Right ventricle myocardium superior (tissue), 1 donor: ENCODE results near the gene PERCC1. TPM values are rescaled to one million over a fixed set of nuclear protein-coding genes. Genes with fewer than 3 reads are reported as not detected.

Experiments used
- ATAC-seq: fragments of 200-7000 bp; cut with Tn5 transposase; one replicate; pipeline ENCODE4 v1.9.1; 2020; ENCODE audit warnings: mild to moderate bottlenecking; ENCODE audit not compliant: poor library complexity
- DNase-seq: peaks from one replicate; pipeline ENCODE4 v3.0.0-alpha.2; 2020
- intact Hi-C: fragments of 100-400 bp; cut with DNase I; formaldehyde crosslinking; loops from one replicate; pipeline ENCODE4 v1.11.2; 2022
- total RNA-seq: library from RNA; stranded (reverse); fragmentation: NEBNext Ultra II Directional; extraction: Animal tissue kit (Norgen Biotek cat#: 25700); gene quantifications from one replicate; pipeline ENCODE4 v1.2.1, GENCODE V29; 2021
- donor health status: DM: no; HTN: yes; CAD: no; lungs with severe emphysema.

The PERCC1 gene
- total RNA-seq, 1 donor from 2014 or later = 0.32 TPM

DNA sequence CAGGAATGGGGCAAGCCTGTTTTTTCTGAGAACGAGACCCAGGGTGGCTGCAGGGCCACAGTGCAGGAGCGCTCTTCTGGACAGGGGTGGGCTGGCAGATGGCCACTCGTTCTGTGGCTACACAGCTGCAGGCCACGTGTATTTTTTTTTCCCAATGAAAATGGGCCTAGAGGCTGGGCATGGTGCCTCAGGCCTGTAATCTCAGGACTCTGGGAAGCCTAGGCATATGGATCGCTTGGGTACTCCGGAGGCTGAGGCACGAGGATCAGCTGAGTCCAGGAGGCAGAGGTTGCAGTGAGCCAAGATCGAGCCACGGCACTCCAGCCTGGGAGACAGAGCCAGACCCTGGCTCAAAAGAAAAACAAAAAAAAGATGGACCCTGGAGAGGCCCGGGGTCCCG, 23.1 kb upstream of the PERCC1 start:
- intact Hi-C loops = no loop called here
- DNase-seq (no peak), ATAC-seq (peak; percentile 33)

DNA sequence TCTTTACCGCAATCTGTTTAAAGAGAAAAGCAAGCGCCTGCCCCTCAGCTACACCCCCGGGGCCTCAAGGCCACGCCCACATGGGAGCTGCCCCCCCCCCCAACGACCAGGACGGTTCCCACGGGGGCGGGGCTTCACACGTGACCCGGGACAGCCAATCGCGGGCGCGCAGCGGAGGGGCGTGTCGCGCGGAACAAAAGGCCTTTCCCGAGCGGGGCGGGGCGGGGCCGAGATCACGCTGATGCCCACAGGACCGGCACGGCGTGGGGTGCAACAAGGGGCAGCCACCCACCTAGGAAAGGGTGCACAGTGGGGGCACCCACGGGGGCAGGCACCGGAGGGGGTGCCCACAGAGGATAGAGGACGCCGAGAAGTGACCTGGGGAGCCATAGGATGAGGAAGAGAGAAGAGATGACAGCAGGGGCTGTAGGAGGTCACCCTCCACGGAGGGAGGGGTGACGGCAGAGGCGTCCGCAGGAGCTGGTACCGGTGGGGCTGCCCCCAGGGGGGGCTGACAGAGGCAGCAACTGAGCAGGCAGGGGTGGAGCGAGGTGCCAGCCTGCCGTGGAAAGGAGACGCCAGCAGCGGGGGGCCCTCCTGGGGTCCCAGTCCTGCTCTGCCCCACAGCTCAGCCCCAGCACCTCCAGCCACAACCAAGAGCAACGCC, 22.6 kb upstream of the PERCC1 start:
- DNase-seq (peak; percentile 97), ATAC-seq (peak; percentile 98)
- intact Hi-C loops = no loop called here

DNA sequence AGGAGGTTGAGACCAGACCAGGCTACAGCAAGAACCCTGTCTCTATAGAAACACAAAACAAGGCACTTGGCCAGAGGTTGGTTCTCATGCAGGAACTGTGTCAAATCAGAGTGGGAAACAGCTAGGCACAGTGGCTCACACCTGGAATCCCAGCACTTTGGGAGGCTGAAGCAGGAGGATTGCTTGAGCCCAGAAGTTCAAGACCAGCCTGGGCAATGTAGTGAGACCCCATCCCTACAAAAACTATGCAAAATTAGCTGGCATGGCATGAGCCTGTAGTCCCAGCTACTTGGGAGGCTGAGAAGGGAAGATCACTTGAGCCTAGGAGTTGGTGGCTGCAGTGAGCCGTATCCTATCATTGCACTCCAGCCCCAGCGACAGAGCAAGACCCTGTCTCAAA, 18.0 kb upstream of the PERCC1 start:
- no peak for DNase-seq
- intact Hi-C loops = no loop called here
- ATAC-seq = no peak

DNA sequence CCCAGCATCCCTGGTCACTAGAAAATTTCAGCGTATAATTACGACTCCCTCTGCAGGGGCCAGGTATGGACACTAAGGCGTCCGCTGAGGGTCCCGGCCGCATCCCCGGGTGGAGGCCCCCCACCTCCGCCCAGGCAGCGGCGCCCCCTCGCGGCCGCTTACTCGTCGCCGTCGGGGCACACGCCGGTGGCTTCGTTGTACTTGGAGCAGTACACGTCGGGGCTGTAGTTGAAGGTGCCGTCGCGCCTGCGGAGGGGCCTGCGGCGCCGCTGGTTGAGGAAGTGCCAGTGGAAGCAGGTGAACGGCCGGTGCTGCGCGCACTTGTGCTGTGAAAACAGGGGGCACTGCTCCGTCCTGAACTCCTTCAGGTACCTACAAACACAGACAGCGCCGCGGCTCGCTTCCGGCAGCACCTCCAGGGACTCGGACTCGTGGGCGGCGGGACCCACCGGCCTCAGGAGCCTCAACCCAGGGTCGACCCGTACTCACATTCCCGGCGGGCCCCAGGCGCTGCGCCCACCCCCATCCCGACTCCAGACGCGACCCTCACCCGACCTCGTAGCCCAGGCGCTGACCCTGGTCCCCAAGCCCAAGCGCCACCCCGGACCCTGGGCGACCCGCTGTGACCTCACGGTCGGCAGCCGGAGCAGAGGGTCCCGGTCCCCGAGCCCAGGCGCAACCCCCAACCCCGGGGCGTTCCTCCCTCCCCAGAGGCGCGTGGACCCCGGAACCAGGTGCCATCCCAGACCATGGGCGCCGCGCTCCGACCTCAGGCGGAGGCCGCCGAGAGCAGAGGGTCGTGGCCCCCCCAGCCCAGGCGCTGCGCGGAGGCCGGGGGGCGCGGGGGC, 17.0 kb upstream of the PERCC1 start:
- intact Hi-C loops = no loop called here
- peak; percentile 38 for ATAC-seq
- peak; percentile 75 for DNase-seq

DNA sequence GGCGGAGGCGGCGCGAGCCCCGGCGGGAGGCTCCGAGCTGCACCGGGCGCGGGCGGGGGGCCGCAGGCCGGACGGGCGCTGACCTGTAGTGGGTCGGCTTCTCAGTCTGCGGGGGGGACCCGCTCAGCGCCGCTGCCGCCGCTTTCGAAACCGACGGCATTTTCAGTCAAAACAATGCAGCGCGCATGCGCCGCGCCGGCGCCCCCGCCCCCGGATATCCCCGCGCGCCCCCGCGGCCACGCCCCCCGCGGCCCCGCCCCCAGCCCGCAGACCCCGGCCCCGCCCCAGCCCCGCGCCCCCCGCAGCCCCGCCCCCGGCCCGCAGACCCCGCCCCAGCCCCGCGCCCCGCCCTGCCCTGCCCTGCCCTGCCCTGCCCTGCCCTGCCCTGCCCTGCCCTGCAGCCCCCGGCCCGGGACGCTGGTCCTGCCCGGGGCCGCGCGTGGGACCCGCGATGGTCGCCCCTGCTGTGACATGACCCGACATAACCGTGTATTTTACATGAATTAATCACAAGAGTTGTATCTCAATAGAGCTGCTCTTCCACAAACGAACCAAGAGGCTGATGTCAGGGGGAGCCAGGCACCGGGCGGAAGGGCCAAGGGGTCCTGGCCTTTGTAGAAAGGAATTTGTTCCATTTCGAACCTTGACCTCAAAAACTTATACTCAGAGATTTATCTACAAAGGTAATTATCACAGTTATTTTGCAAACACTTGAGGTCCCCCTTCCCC, 16.2 kb upstream of the PERCC1 start, which contains the start of gene UNKL:
TSS of gene UNKL (minus strand) at position 173 of the 729 bp plus-strand sequence. CDS start at position 160, 13 bp downstream.
- intact Hi-C loops = no loop called here

DNA sequence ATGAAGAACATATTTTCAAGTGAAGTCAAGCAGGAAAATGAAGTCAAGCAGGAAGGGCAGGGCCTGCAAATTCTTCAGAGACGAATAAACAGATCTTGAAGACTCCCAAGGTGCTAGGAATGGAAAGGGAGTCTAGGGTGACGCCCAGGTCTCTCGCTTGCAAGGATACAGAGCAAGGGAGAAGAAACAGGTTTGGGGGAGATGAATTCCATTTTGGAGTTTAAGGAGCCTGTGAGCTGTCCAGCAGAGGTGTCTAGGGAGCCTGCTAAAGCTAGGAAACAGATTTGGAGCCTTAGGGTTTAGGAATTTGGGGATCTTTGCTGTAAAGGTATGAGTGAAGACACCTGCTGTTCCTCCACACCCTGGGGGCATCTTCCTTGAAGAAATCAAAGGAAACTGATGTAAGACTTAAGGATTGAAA, 14.3 kb upstream of the PERCC1 start:
- no peak for ATAC-seq
- DNase-seq = no peak
- intact Hi-C loops = no loop called here

More for the DNA sequence above, 16.2 kb upstream of the PERCC1 start, which contains the start of gene UNKL:
- peak; percentile 90 for DNase-seq
- ATAC-seq = peak; percentile 58

DNA sequence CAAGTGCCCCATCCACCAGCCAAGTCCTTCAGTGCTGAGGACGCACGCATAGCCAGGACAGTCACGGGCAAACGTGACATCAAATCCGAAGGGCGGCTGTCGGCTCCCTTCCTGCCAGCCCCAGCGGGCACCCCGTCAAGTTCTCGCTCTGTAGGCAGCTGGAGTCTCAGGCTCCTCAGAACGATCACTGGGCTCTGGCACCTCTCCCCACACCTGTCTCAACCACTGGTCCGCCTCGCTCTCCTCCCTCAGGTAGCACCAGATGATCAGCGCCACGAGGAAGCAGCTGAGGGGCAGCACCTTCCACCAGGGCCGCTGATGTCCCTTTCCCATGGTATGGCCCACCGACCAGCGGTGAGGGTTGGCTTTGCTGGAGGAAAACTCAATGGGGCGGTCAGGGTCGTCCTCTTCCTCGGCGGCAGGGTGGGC, 10.8 kb upstream of the PERCC1 start:
- DNase-seq = no peak
- intact Hi-C loops = no loop called here
- ATAC-seq = no peak

DNA sequence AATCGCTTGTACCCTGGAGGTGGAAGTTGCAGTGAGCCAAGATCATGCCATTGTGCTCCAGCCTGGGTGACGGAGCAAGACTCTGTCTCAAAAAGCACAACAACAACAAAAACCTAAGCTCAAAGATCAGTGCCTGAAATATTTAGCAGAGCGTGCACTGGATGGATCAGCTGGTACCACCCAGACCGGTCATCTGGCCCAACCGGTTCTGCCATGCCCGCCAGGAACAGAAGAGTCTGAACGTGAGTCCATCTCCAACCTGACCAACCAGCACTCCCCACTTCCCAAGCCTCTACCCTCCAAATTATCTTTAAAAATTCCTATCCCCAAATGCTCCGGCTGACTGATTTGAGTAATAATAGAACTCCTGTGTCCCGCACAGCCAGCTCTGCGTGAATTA, 8.8 kb upstream of the PERCC1 start:
- ATAC-seq (no peak), DNase-seq (no peak)
- intact Hi-C loops = no loop called here

DNA sequence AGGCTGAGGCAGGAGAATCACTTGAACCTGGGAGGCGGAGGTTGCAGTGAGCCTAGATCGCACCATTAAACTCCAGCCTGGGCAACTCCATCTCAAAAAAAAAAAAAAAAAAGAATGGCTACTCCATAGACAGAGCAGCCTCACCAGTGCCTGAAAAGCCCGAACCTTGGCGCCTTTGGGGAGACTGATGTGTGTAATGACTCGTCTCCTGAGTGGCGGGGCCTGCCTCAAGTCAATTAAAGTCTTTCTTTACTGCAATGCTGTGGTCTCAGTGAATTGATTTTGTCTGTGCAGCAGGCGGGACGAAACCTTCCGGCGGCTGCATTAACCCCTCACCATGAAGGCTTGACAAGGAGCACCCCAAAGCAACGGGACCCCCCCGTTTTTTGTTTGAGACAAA, 6.8 kb upstream of the PERCC1 start:
- ATAC-seq = no peak
- no peak for DNase-seq
- intact Hi-C loops = no loop called here

DNA sequence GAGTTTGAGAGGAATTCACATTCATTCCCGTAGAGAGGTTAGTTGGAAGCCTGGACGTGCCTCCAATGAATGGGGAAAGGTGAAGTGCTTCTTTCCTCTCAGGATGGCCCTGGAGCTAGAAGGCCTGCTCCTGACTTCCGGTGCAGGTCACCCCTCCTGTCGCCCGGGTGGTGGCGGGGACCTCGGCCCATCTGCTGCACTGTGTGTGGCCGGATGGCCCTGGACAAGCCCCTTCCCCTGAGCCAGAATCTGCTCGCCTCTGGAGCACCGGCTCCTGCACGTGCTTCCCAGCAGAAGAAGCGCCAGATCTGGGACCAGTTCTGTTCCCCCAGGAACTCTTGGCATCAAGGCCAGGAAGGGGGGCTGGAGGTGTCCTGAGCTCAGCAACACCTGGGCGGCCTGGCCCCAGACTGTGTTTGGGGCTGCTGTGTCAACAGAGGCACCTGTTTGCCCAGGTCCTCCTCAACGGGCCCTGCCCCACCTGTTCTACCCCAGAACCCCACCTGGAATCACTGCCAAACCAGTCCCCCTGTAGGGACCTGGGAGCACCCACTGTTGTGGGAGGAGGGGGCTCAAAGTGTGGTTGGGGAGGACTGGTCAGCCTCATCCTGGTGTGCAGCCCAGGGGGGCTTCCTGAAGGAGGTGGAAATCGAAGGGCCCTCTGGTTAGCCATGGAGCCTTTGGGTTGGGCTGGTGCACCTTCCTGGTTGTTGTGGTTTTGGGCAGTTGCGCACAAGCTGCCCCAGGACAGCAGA, 5.1 kb upstream of the PERCC1 start:
- intact Hi-C loops = no loop called here
- no peak for ATAC-seq
- DNase-seq = no peak

DNA sequence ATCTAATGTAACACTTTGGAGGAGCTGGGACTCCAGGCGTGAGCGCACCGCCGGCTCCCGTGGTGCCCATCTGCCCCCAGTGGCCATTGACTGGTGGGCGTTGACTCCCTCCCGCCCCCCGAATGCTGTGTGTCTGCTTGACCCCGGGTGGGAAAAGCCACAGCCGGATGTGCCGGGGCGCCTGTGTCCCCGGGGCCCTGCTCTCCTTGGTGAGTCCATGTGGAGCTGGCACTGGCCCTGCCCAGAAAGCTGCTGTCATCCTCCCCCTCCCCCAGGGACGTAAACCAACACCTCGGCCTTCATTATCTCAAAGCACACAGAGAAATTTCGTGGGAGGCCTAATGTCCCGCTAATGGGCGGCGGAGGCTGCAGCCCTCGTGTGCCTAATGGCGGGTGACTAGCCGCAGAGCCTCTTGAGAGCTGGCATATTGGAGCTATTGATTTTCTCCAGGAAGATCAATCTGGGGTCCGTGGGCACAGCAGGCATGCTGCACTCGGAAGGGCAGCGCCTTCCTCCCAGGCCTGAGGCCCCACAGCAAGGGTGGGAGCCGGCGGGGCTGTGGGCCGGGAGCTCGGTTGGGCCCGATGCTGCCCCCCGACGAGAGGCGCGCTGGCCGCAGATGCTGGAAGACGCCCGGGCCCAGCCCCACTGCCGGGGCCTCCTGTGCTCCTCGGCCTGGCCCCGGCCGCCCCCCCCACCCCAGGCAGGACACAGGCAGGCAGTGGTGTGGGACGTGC, 4.0 kb upstream of the PERCC1 start:
- DNase-seq (no peak), ATAC-seq (no peak)
- intact Hi-C loops = no loop called here

DNA sequence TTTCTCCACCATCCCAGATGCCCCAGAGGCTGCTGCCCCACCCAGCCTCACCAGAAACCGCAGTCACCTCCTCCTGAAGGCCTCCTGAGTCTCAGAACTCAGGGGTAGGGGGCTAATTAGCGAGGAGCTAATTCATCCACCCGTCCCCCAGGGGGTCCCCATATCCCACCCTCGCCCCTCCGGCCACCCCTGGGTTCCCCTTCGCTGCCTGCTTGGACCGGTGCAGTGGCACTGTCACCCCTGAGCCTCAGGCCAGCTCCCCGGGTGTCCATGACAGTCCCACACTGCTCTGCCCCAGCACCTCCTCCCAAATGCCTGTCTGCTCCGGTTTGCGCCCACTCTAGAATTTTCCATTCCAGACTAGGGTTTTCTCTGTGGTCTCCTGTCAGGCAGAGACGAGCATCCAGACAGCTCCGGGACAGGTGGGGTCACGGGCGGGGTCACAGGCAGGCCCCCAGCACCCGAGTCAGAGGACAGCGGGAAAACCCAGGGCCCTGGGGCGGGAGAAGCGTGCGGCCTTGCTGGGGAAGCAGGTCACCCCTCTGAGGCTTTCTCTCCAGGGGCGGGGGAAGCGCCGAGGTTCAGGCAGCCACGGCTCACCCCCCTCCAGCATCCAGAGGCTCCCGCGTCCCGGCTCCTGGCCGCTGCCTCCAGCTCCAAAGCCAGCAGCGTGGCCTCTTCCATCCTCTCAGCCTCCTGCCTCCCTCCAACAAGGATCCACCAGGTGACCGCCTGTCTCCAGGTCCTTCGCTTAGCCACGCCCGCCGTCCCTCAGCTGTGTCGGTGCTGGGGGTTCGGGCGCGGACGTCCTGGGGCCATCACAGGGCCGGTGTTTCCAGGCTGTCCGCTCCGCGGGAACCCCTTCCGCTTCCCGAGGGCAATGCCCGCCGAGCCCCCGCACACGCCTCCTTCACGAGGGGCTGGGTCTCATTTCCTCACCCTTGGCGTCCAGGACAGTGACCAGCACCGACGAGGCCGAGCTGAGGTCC, 3.1 kb upstream of the PERCC1 start:
- DNase-seq = no peak
- no peak for ATAC-seq
- intact Hi-C loops = no loop called here

DNA sequence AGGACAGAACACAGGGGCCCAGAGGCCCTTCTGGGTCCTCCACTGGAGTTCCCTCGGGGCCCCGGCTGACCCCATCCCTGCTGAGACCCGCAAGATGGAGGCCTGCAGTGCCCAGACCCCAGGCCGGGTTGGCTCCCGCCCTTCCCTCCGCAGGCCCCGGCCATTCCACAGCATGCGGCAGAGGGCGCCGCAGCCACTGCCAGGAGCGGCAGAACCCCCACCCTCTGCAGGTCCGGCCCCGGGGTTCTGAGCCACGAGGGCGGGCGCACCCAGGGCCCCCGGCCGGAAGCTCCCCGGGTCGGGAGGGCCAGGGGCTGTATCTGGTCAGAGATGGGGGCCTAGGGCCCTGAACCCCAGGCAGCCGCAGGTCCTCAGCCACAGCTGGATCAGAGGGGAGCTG, 2.4 kb upstream of the PERCC1 start:
- peak; percentile 46 for ATAC-seq
- DNase-seq = no peak
- intact Hi-C loops = no loop called here

DNA sequence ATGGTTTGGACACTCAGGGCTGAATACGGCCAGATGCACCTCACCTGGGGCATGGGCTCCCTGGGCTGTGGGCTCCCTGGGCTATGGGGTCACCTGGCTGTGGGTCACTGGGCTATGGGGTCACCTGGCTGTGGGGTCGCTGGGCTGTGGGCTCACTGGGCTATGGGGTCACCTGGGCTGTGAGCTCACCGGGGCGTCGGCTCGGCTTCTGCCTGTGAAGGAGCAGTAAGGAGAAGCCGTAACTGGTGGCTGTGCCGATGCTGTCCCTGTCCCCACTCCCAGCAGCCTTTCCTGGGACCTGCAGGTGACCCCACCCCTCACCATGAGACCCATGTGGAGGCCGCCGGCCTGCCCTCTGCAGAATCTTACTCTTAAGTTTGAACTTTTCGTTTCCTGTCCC, 1.9 kb upstream of the PERCC1 start:
- intact Hi-C loops = no loop called here
- no peak for DNase-seq
- ATAC-seq = no peak

DNA sequence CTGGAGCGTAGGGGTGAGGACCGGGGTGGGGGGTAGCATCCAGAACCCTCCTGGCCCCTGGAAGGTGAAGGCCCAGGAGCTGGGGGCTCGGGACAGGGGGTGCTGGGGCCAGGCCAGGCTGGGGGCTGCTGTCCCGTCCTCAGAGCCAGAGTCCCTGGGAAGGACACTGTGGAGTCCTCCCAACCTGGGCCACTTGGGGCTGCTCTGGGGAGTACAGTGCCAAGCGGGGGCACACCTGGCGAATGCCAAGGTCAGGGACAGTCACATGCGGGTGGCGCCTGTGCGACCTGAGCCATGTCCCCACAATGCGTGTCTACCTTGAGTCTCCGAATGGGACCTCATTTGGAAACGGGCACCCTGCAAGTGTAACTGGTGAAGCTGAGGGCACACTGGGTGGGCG, 1.2 kb upstream of the PERCC1 start:
- intact Hi-C loops = no loop called here
- DNase-seq (no peak), ATAC-seq (no peak)

DNA sequence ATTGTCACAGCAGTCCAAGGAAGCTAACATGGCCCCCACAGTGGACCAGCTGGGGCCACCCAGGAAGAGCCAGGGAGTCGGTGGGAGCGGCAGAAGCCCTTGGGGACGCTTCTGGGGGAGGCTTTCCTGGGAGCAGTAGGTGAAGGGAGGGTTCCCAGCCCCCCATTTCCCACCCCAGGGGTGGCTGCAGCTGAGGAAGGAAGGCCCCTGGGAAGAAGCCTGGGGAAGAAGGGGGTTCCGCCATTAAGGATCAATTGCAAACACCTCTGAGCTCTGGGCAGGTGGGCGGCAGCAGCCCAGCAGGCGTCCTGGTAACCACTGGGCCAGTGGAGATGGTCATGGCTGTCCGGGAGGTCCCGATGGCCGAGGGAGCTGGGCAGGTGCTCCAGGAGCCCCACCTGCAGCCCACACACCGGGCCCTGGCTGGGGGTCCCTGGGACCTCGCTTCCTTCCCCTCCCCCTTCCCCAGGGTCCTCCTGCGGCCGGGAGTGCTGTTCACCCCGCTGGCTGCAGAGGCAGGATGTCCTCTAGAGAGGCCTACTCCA, 592 bp upstream of the PERCC1 start:
- DNase-seq = no peak
- no peak for ATAC-seq

More for the DNA sequence above, 592 bp upstream of the PERCC1 start:
- intact Hi-C loops = no loop called here
